ENCODE measurements around the gene KRT76.
"Not testable (repeated sequence)": the region's sequence is repeated elsewhere in the genome, so short reads cannot be mapped to it uniquely, and the experiment has no call there.

The KRT76 gene

GRCh38 chr12:52761218-52761617 is 15.9 kb downstream of the KRT76 start:
- DNase-seq (ENCODE audit: low read depth in 1 of 2, low spot score in 1 of 2) = not testable (repeated sequence)

- DNase-seq (ENCODE audit: low read depth in 1 of 2, low spot score in 1 of 2) = no peak
These were observed 16.5 kb downstream of the KRT76 start for GRCh38 chr12:52760623-52761022.

GRCh38 chr12:52759695-52760094 is 17.4 kb downstream of the KRT76 start:
- DNase-seq (ENCODE audit: low read depth in 1 of 2, low spot score in 1 of 2) = no peak

- no peak for DNase-seq (ENCODE audit: low read depth in 1 of 2, low spot score in 1 of 2)
These were observed 17.9 kb downstream of the KRT76 start for GRCh38 chr12:52759218-52759617.

GRCh38 chr12:52757449-52758176 is 19.5 kb downstream of the KRT76 start:
- no peak for DNase-seq (ENCODE audit: low read depth in 1 of 2, low spot score in 1 of 2)

- DNase-seq (ENCODE audit: low read depth in 1 of 2, low spot score in 1 of 2) = no peak
These were observed 20.7 kb downstream of the KRT76 start for GRCh38 chr12:52756281-52756960.

GRCh38 chr12:52755533-52755932 is 21.6 kb downstream of the KRT76 start:
- no peak for DNase-seq (ENCODE audit: low read depth in 1 of 2, low spot score in 1 of 2)

GRCh38 chr12:52754135-52754534 is 23.0 kb downstream of the KRT76 start:
- no peak for DNase-seq (ENCODE audit: low read depth in 1 of 2, low spot score in 1 of 2)

- DNase-seq (ENCODE audit: low read depth in 1 of 2, low spot score in 1 of 2) = no peak
These were observed 23.9 kb downstream of the KRT76 start for GRCh38 chr12:52753283-52753682.

- no peak for DNase-seq (ENCODE audit: low read depth in 1 of 2, low spot score in 1 of 2)
These were observed 24.6 kb downstream of the KRT76 start for GRCh38 chr12:52752516-52752915.

- DNase-seq (ENCODE audit: low read depth in 1 of 2, low spot score in 1 of 2) = no peak
These were observed 25.4 kb downstream of the KRT76 start for GRCh38 chr12:52751795-52752194.

GRCh38 chr12:52750532-52750931 is 26.6 kb downstream of the KRT76 start:
- not testable (repeated sequence) for DNase-seq (ENCODE audit: low read depth in 1 of 2, low spot score in 1 of 2)

- DNase-seq (ENCODE audit: low read depth in 1 of 2, low spot score in 1 of 2) = no peak
These were observed 27.3 kb downstream of the KRT76 start for GRCh38 chr12:52749827-52750226.

GRCh38 chr12:52748578-52748977 is 28.6 kb downstream of the KRT76 start:
- DNase-seq (ENCODE audit: low read depth in 1 of 2, low spot score in 1 of 2) = no peak

GRCh38 chr12:52745554-52745953 is 31.6 kb downstream of the KRT76 start:
- DNase-seq (ENCODE audit: low read depth in 1 of 2, low spot score in 1 of 2) = no peak

- DNase-seq (ENCODE audit: low read depth in 1 of 2, low spot score in 1 of 2) = no peak
These were observed 32.5 kb downstream of the KRT76 start for GRCh38 chr12:52744493-52745156.

GRCh38 chr12:52742822-52743457 is 34.2 kb downstream of the KRT76 start:
- DNase-seq (ENCODE audit: low read depth in 1 of 2, low spot score in 1 of 2) = no peak

- DNase-seq (ENCODE audit: low read depth in 1 of 2, low spot score in 1 of 2) = no peak
These were observed 35.0 kb downstream of the KRT76 start for GRCh38 chr12:52742196-52742580.

GRCh38 chr12:52741375-52742195 is 35.6 kb downstream of the KRT76 start:
- DNase-seq (ENCODE audit: low read depth in 1 of 2, low spot score in 1 of 2) = peak; percentile 19 to 33

GRCh38 chr12:52740584-52740983 is 36.6 kb downstream of the KRT76 start:
- DNase-seq (ENCODE audit: low read depth in 1 of 2, low spot score in 1 of 2) = no peak

GRCh38 chr12:52739963-52740362 is 37.2 kb downstream of the KRT76 start:
- no peak for DNase-seq (ENCODE audit: low read depth in 1 of 2, low spot score in 1 of 2)

Data from stimulated activated CD4-positive, alpha-beta T cell treated with anti-CD3 and anti-CD28 coated beads, Interleukin-15, amount 100 ng/mL, for 1 hour (primary cell).